GM19240 (cell line): ENCODE measurements around the gene EVC.

Experiments used
- DNase-seq: peaks from one replicate; pipeline ENCODE4 v3.0.0; 2011; ENCODE audit warnings: low spot score; ENCODE audit not compliant: insufficient read length

Gene EVC

GRCh38 chr4:5730993-5731990 is 20.3 kb downstream of the EVC start:
- no peak for DNase-seq

GRCh38 chr4:5732158-5732557 is 21.2 kb downstream of the EVC start:
- no peak for DNase-seq

GRCh38 chr4:5734853-5735252 is 23.9 kb downstream of the EVC start:
- no peak for DNase-seq

- no peak for DNase-seq
These were observed 24.5 kb downstream of the EVC start for GRCh38 chr4:5735463-5735862.

GRCh38 chr4:5738061-5738460 is 27.1 kb downstream of the EVC start:
- no peak for DNase-seq

GRCh38 chr4:5742388-5742787 is 31.4 kb downstream of the EVC start:
- no peak for DNase-seq

- no peak for DNase-seq
These were observed 32.0 kb downstream of the EVC start for GRCh38 chr4:5742968-5743367.

GRCh38 chr4:5746250-5746649 is 35.2 kb downstream of the EVC start:
- no peak for DNase-seq

GRCh38 chr4:5746829-5747737 is 36.1 kb downstream of the EVC start:
- DNase-seq: no peak

GRCh38 chr4:5747738-5748375 is 36.9 kb downstream of the EVC start:
- no peak for DNase-seq

GRCh38 chr4:5749568-5749967 is 38.6 kb downstream of the EVC start:
- DNase-seq: no peak

GRCh38 chr4:5750052-5750945 is 39.3 kb downstream of the EVC start:
- no peak for DNase-seq

- no peak for DNase-seq
These were observed 40.1 kb downstream of the EVC start for GRCh38 chr4:5750946-5751665.

GRCh38 chr4:5751666-5752375 is 40.8 kb downstream of the EVC start:
- DNase-seq: no peak

GRCh38 chr4:5752376-5753184 is 41.6 kb downstream of the EVC start:
- no peak for DNase-seq

GRCh38 chr4:5753366-5753765 is 42.4 kb downstream of the EVC start:
- no peak for DNase-seq

- no peak for DNase-seq
These were observed 42.9 kb downstream of the EVC start for GRCh38 chr4:5753766-5754528.

GRCh38 chr4:5754529-5754881 is 43.5 kb downstream of the EVC start:
- DNase-seq: no peak
